Measurements from ENCODE around the gene ACP4.

DNA sequence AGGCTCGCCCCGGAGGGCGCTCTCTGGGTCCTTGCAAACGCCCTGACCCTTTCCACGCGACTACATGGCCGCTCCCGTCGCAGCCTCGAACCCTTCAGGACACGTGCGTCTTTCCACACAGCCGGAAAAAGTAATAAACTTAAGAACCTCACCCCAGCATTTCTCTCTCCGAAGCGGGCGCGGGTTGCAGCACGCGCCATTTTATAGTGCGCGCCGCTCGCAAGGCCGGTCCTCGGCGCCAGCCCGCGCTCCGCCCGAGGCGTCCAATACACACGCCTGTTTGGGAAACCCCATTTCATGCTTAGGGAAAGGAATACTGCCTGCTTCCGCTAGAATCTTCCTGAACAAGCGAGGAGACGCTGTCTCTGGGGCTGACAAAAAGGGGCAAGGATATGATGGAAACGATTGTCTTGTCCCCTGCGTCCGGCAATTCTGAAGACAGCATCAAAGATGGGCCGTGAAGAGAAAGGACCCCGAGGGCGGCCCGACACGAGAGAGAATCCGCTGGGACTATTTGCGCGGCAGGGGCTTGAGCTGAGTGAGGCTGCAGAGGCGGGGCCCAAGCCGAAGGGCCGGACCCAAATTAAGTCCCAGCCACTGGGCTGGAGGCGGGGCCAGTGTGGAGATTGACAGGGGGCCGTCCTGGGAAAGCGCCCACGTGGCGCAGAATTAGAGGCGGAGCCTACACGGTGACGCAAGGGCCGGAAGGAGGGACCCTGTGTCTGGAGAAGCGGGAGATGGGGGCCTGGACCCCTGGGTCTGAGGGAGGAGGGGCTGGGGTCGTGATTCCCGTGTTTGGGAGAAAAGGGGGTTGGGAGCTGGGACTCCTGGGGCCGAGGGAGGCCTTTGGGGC, 14.4 kb downstream of the ACP4 start:
- TF ChIP-seq, protein P1, sequence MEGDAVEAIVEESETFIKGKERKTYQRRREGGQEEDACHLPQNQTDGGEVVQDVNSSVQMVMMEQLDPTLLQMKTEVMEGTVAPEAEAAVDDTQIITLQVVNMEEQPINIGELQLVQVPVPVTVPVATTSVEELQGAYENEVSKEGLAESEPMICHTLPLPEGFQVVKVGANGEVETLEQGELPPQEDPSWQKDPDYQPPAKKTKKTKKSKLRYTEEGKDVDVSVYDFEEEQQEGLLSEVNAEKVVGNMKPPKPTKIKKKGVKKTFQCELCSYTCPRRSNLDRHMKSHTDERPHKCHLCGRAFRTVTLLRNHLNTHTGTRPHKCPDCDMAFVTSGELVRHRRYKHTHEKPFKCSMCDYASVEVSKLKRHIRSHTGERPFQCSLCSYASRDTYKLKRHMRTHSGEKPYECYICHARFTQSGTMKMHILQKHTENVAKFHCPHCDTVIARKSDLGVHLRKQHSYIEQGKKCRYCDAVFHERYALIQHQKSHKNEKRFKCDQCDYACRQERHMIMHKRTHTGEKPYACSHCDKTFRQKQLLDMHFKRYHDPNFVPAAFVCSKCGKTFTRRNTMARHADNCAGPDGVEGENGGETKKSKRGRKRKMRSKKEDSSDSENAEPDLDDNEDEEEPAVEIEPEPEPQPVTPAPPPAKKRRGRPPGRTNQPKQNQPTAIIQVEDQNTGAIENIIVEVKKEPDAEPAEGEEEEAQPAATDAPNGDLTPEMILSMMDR (IDR thresholded peaks at IDR 0.05; ENCODE audit: low read length): no peak; the same call in 1 of the 2 replicates
- no peak for TF ChIP-seq EZH2 (IDR thresholded peaks at IDR 0.05; ENCODE audit: borderline replicate concordance, low read length)

Data from OCI-LY1 (cell line).